K562 (cell line): ENCODE measurements around the gene HAND2. TPM values are rescaled to one million over a fixed set of nuclear protein-coding genes. Genes with fewer than 3 reads are reported as not detected.

ENCODE experiments used
- CEBPZ ChIP-seq: fragments of 150-350 bp; IDR thresholded peaks from 2 replicates; pipeline ENCODE4 v1.6.1; 2014; ENCODE audit warnings: low read depth, mild to moderate bottlenecking, low read length, borderline replicate concordance
- ESRRA ChIP-seq: fragments of 450-650 bp; IDR thresholded peaks from 2 replicates; pipeline ENCODE4 v1.6.1; 2014; ENCODE audit warnings: low read depth, mild to moderate bottlenecking, moderate library complexity, borderline replicate concordance
- MAZ ChIP-seq, 2 experiments: fragments of 450-650 bp in 1 of 2; sonication (generic) in 1 of 2; formaldehyde crosslinking; IDR thresholded peaks in 1 of 2; conservative IDR thresholded peaks in 1 of 2; 2 replicates each; pipeline versions ENCODE4 v1.4.0 to v1.5.0; 2020; ENCODE audit warnings: mild to moderate bottlenecking in 1 of 2, missing genetic modification reagents in 1 of 2
- MTF1 ChIP-seq: fragments of 250-450 bp; sonication (Bioruptor Pico); IDR thresholded peaks from 2 replicates; pipeline ENCODE4 v1.9.0; 2021; ENCODE audit warnings: moderate library complexity, mild to moderate bottlenecking, inconsistent platforms, borderline replicate concordance
- REST ChIP-seq, 2 experiments: fragments of 450-650 bp; formaldehyde crosslinking in 1 of 2; IDR thresholded peaks; 2 replicates each; pipeline versions ENCODE4 v1.4.0 to v1.6.1; 2014 to 2020; ENCODE audit warnings: mild to moderate bottlenecking in 2 of 2, borderline replicate concordance in 1 of 2, low read depth in 1 of 2
- SMARCC2 ChIP-seq: fragments of 450-650 bp; IDR thresholded peaks from 2 replicates; pipeline ENCODE4 v1.6.1; 2017; ENCODE audit warnings: antibody characterized with exemption, moderate library complexity, mild to moderate bottlenecking, low read depth
- TEAD2 ChIP-seq: fragments of 450-650 bp; IDR thresholded peaks from 2 replicates; pipeline ENCODE4 v1.6.1; 2016; ENCODE audit warnings: missing genetic modification characterization, control low read depth, missing compliant biosample characterization
- XRCC5 ChIP-seq: fragments of 200-400 bp; formaldehyde crosslinking; IDR thresholded peaks from 2 replicates; pipeline ENCODE4 v1.6.1; 2017; ENCODE audit warnings: low read depth, mild to moderate bottlenecking, low read length
- ZNF41 ChIP-seq: fragments of 250-450 bp; sonication (Bioruptor Pico); conservative IDR thresholded peaks from 2 replicates; pipeline ENCODE4 v1.4.0; 2020; ENCODE audit warnings: mild to moderate bottlenecking
- ZNF445 ChIP-seq: fragments of 250-450 bp; sonication (Bioruptor Pico); IDR thresholded peaks from 2 replicates; pipeline ENCODE4 v1.4.0; 2020; ENCODE audit warnings: low read depth, mild to moderate bottlenecking, moderate library complexity
- ZNF449 ChIP-seq: fragments of 250-450 bp; sonication (Bioruptor Pico); IDR thresholded peaks from 2 replicates; pipeline ENCODE4 v1.8.0; 2022; ENCODE audit warnings: moderate library complexity, mild to moderate bottlenecking, inconsistent platforms
- polyA plus RNA-seq, 8 experiments: library from polyadenylated mRNA; depleted of rRNA in 4 of 8; stranded (reverse) in 5 of 8; unstranded in 3 of 8; fragments of >200 nt; fragmentation: Nextera tagmentation in 2 of 8; fragmentation: Illumina TruSeq in 1 of 8; extraction: Ambion mirVana in 2 of 8; extraction: Trizol in 1 of 8; gene quantifications; 2 replicates each; pipeline versions ENCODE4 v1.2.1 to v1.2.3, GENCODE V29; 2011 to 2014; ENCODE audit warnings: inconsistent platforms in 1 of 8, missing spikeins in 1 of 8
- total RNA-seq, 7 experiments: library from RNA; depleted of rRNA in 6 of 7; stranded (reverse); fragments of >200 nt in 6 of 7; fragmentation: Illumina TruSeq in 2 of 7; extraction: Trizol in 2 of 7; gene quantifications; 2 replicates each; pipeline versions ENCODE4 v1.2.1 to v1.2.3, GENCODE V29; 2011 to 2021; ENCODE audit warnings: low replicate concordance in 1 of 7

The HAND2 gene
- total and polyA plus RNA-seq, 9 of the 15 experiments (the other 6 are each of a cell fraction or from before 2014, with no cell fraction given): 1.7 to 12.8 (median 4.9) TPM

DNA sequence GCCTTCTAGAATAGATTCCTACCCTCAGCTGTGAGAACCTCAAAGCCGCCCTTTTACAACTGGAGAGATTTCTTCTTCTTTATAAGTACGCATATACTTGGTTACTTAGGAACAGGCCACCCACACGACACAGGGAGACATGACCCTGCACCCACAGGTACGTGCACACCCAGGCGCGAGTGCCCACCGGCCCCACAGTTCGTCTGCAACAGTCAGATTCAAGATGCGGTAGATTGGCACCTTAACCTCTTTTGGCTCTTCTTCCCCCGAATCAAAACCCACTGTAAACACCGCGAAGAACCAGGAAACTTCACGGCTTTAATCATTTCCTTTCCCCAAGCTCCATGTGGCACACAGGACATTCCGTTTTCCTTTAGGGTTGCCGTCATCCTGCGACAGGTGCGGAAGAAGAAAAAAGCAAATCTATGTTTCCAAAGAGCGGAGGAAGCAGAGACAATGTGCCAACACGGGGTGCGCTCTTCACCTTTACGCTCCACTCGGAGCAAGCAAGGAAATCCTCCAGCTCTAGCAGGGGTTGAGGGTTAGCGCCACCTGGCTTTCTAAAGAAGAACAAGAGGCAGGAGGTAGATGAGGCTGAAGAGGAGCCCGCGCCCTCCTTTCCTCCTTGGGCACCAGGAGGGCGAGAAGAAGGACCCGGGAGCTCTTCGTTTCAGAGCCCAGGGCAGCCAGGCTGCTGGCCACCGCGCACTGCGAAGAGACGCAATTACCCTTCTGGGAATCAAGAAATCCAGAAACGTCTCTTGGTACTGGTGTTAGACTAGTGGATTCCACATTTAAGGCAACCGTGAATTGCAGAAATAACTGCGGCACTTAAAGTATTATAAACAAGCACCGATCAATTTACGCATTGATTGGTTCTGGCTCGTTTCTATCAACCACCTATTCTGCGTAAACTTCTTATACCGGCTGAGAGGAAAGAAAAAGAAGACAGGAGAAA is 35.7 kb downstream of the HAND2 start (continued):
- peak; percentile 70 for TF ChIP-seq REST (IDR thresholded peaks at IDR 0.05; ENCODE audit: borderline replicate concordance)
- TF ChIP-seq REST (CRISPR knock-in tag; IDR thresholded peaks at IDR 0.05; ENCODE audit: low read depth): no peak
- TF ChIP-seq ZNF445 (CRISPR knock-in tag): no peak
- no peak for TF ChIP-seq ZNF449 (CRISPR knock-in tag)
- no peak for TF ChIP-seq ZNF41 (CRISPR knock-in tag)
- TF ChIP-seq SMARCC2: no peak
- no peak for TF ChIP-seq MTF1 (CRISPR knock-in tag)
- TF ChIP-seq XRCC5: 0 out of 2 replicates have a peak, but pooled peaks have one; percentile 28
- TF ChIP-seq TEAD2 (tag): no peak
- TF ChIP-seq MAZ (CRISPR knock-in tag; conservative IDR thresholded peaks at IDR 0.05 in 1 of 2, IDR thresholded peaks at IDR 0.05 in 1 of 2): 0 out of 4 replicates have a peak, but pooled peaks of 1 of the 2 experiments have one; percentile 19
- TF ChIP-seq CEBPZ: no peak
- TF ChIP-seq ESRRA: no peak
